ENCODE data around the gene CNDP2.

CNDP2 gene

GRCh38 chr18:74457725-74458421 lies 38.3 kb upstream of the CNDP2 start:
- no peak for TF ChIP-seq CTCF (conservative IDR thresholded peaks at IDR 0.05; ENCODE audit: low read depth, low read length)
- H3K4me3 ChIP-seq (ENCODE audit: low read depth, low read length): no peak overlapping the region
- no peak for DNase-seq (ENCODE audit: low read depth)

- H3K4me3 ChIP-seq (ENCODE audit: low read depth, low read length): no peak overlapping the region
- DNase-seq (ENCODE audit: low read depth): no peak
- peak; percentile 34 for TF ChIP-seq CTCF (conservative IDR thresholded peaks at IDR 0.05; ENCODE audit: low read depth, low read length)
Measured at GRCh38 chr18:74459889-74460288, 36.3 kb upstream of the CNDP2 start.

GRCh38 chr18:74460825-74461224 lies 35.3 kb upstream of the CNDP2 start:
- DNase-seq (ENCODE audit: low read depth): no peak
- H3K4me3 ChIP-seq (ENCODE audit: low read depth, low read length): no peak overlapping the region
- no peak for TF ChIP-seq CTCF (conservative IDR thresholded peaks at IDR 0.05; ENCODE audit: low read depth, low read length)

GRCh38 chr18:74463254-74463653 lies 32.9 kb upstream of the CNDP2 start:
- TF ChIP-seq CTCF (conservative IDR thresholded peaks at IDR 0.05; ENCODE audit: low read depth, low read length): no peak
- DNase-seq (ENCODE audit: low read depth): no peak
- no peak overlapping the region for H3K4me3 ChIP-seq (ENCODE audit: low read depth, low read length)

- H3K4me3 ChIP-seq (ENCODE audit: low read depth, low read length): no peak overlapping the region
- no peak for DNase-seq (ENCODE audit: low read depth)
- no peak for TF ChIP-seq CTCF (conservative IDR thresholded peaks at IDR 0.05; ENCODE audit: low read depth, low read length)
Measured at GRCh38 chr18:74463983-74464382, 32.2 kb upstream of the CNDP2 start.

- TF ChIP-seq CTCF (conservative IDR thresholded peaks at IDR 0.05; ENCODE audit: low read depth, low read length): no peak
- no peak overlapping the region for H3K4me3 ChIP-seq (ENCODE audit: low read depth, low read length)
Measured at GRCh38 chr18:74465775-74466174, 30.4 kb upstream of the CNDP2 start.

GRCh38 chr18:74468547-74469061 lies 27.6 kb upstream of the CNDP2 start:
- no peak overlapping the region for H3K4me3 ChIP-seq (ENCODE audit: low read depth, low read length)
- DNase-seq (ENCODE audit: low read depth): no peak
- TF ChIP-seq CTCF (conservative IDR thresholded peaks at IDR 0.05; ENCODE audit: low read depth, low read length): no peak

More at GRCh38 chr18:74465775-74466174, 30.4 kb upstream of the CNDP2 start:
- DNase-seq (ENCODE audit: low read depth): no peak

All from choroid plexus epithelial cell (primary cell).